HCT116 (cell line): ENCODE measurements around the gene TLR2. TPM values are rescaled to one million over a fixed set of nuclear protein-coding genes. Genes with fewer than 3 reads are reported as not detected.

Experiments
- ATAC-seq: fragments of 200-7000 bp; cut with Tn5 transposase; 2 replicates; pipeline ENCODE4 v1.9.1; 2020; ENCODE audit warnings: mild to moderate bottlenecking, moderate library complexity
- BruUV-seq: library from RNA; stranded (reverse); fragments of 400-500 nt; replicated peaks from 2 replicates; lab custom pipeline; 2021; lab: Mats Ljungman, UMichigan
- CTCF ChIA-PET: fragments of 300-600 bp; sonication (Branson Sonifier 250); formaldehyde crosslinking; loops from one replicate; lab custom pipeline; 2021; ENCODE audit warnings: antibody characterized with exemption; lab: Charles Lee
- POLR2A ChIA-PET: fragments of 300-600, 350-600 bp; sonication (Branson Sonifier 250); formaldehyde crosslinking; loops from one replicate; lab custom pipeline; 2021; ENCODE audit warnings: antibody characterized with exemption; lab: Charles Lee
- RAD21 ChIA-PET, 2 experiments: fragments of 300-600 bp; sonication (Branson Sonifier 250); formaldehyde crosslinking; loops; one replicate each; lab custom pipeline; 2023; ENCODE audit warnings: low total read pairs in 2 of 2; ENCODE audit not compliant: uncharacterized antibody in 2 of 2, unreplicated experiment in 2 of 2, low non-redundant PET in 1 of 2; lab: Charles Lee
- DNase-seq: peaks from one replicate; pipeline ENCODE4 v3.0.0-alpha.2; 2010; ENCODE audit warnings: low read depth, low spot score
- H2AFZ ChIP-seq: fragments of 200-600 bp; shearing (Covaris generic), sonication (generic); 2 replicates; pipeline ENCODE4 v1.6.1; 2017; ENCODE audit warnings: low read depth, mixed run types, mixed read lengths, antibody characterized with exemption, low read length; ENCODE audit not compliant: poor library complexity, severe bottlenecking
- H3K27ac ChIP-seq: 2 replicates; pipeline ENCODE4 v1.5.1; 2012; ENCODE audit warnings: low read depth, low read length
- H3K27me3 ChIP-seq: fragments of 200-600 bp; sonication (generic); 2 replicates; pipeline ENCODE4 v1.6.1; 2016; ENCODE audit warnings: mixed run types, low read length, mixed read lengths; ENCODE audit not compliant: insufficient read depth
- H3K36me3 ChIP-seq, 2 experiments: fragments of 200-500 bp in 1 of 2; fragments of 200-600 bp in 1 of 2; sonication (Bioruptor generic) in 1 of 2; sonication (generic) in 1 of 2; 2 replicates each; pipeline versions ENCODE4 v1.5.1 to v1.6.1; 2014 to 2016; ENCODE audit warnings: low read length in 2 of 2, inconsistent platforms in 1 of 2, mixed read lengths in 1 of 2, mixed run types in 1 of 2; ENCODE audit not compliant: insufficient read depth in 2 of 2, control insufficient read depth in 1 of 2
- H3K4me1 ChIP-seq, 2 experiments: fragments of 200-600 bp in 1 of 2; sonication (generic) in 1 of 2; 2 replicates each; pipeline versions ENCODE4 v1.5.1 to v1.6.1; 2012 to 2017; ENCODE audit warnings: low read length in 2 of 2, inconsistent platforms in 1 of 2, mild to moderate bottlenecking in 1 of 2, mixed read lengths in 1 of 2, mixed run types in 1 of 2, moderate library complexity in 1 of 2; ENCODE audit not compliant: insufficient read depth in 2 of 2, control insufficient read depth in 1 of 2
- H3K4me2 ChIP-seq: fragments of 200-600 bp; sonication (generic); 2 replicates; pipeline ENCODE4 v1.6.1; 2017; ENCODE audit warnings: mixed run types, low read length, mixed read lengths
- H3K4me3 ChIP-seq, 2 experiments: fragments of 200-600 bp in 1 of 2; sonication (generic) in 1 of 2; replicated peaks in 1 of 2; 2 replicates each; pipeline ENCODE4 v1.5.1; 2011 to 2016; ENCODE audit warnings: low read length in 2 of 2, control low read depth in 1 of 2, low read depth in 1 of 2, mild to moderate bottlenecking in 1 of 2, mixed read lengths in 1 of 2, mixed run types in 1 of 2
- H3K79me2 ChIP-seq: fragments of 200-600 bp; sonication (generic); 2 replicates; pipeline ENCODE4 v1.6.1; 2017; ENCODE audit warnings: mild to moderate bottlenecking, mixed run types, low read length, moderate library complexity, mixed read lengths; ENCODE audit not compliant: insufficient read depth
- H3K9ac ChIP-seq: fragments of 200-600 bp; sonication (generic); 2 replicates; pipeline ENCODE4 v1.6.1; 2016; ENCODE audit warnings: low read length, mixed read lengths
- H3K9me2 ChIP-seq: fragments of 200-600 bp; sonication (generic), shearing (Covaris generic); 2 replicates; pipeline ENCODE4 v1.6.1; 2017; ENCODE audit warnings: mixed run types, mild to moderate bottlenecking, moderate library complexity; ENCODE audit not compliant: insufficient read depth
- H3K9me3 ChIP-seq, 2 experiments: fragments of 200-500 bp in 1 of 2; fragments of 200-600 bp in 1 of 2; sonication (Bioruptor generic) in 1 of 2; sonication (generic) in 1 of 2; 2 replicates each; pipeline ENCODE4 v1.6.1; 2014 to 2017; ENCODE audit warnings: low read length in 2 of 2, mixed read lengths in 2 of 2, inconsistent platforms in 1 of 2, low read depth in 1 of 2, mild to moderate bottlenecking in 1 of 2, mixed run types in 1 of 2, moderate library complexity in 1 of 2; ENCODE audit not compliant: control insufficient read depth in 1 of 2, insufficient read depth in 1 of 2
- H4K20me1 ChIP-seq: fragments of 200-600 bp; sonication (generic), shearing (Covaris generic); 2 replicates; pipeline ENCODE4 v1.6.1; 2017; ENCODE audit warnings: mixed run types, mild to moderate bottlenecking, moderate library complexity; ENCODE audit not compliant: insufficient read depth
- CBX3 ChIP-seq: IDR thresholded peaks from 2 replicates; pipeline ENCODE4 v1.6.1; 2012; ENCODE audit warnings: low read depth
- CEBPB ChIP-seq: IDR thresholded peaks from 2 replicates; pipeline ENCODE4 v1.6.1; 2012; ENCODE audit warnings: low read depth
- EZH2 ChIP-seq: fragments of 200-600 bp; sonication (generic); IDR thresholded peaks from 2 replicates; pipeline ENCODE4 v1.6.1; 2017; ENCODE audit warnings: antibody characterized with exemption, mixed run types
- EZH2phosphoT487 ChIP-seq: fragments of 200-600 bp; IDR thresholded peaks from 2 replicates; pipeline ENCODE4 v1.6.1; 2018; ENCODE audit warnings: antibody characterized with exemption, borderline replicate concordance
- FOSL1 ChIP-seq: IDR thresholded peaks from 2 replicates; pipeline ENCODE4 v1.6.1; 2012; ENCODE audit warnings: low read depth
- JUND ChIP-seq: IDR thresholded peaks from 2 replicates; pipeline ENCODE4 v1.6.1; 2012
- MAX ChIP-seq: IDR thresholded peaks from 2 replicates; pipeline ENCODE4 v1.6.1; 2012
- POLR2A ChIP-seq: IDR thresholded peaks from 2 replicates; pipeline ENCODE4 v1.7.0; 2011; ENCODE audit warnings: borderline replicate concordance; ENCODE audit not compliant: insufficient read depth, insufficient read length; ENCODE audit errors: extremely low read depth
- POLR2AphosphoS5 ChIP-seq: IDR thresholded peaks from 2 replicates; pipeline ENCODE4 v1.6.1; 2011; ENCODE audit warnings: mild to moderate bottlenecking, low read depth, low read length, moderate library complexity
- SIN3A ChIP-seq: IDR thresholded peaks from 2 replicates; pipeline ENCODE4 v1.6.1; 2012; ENCODE audit warnings: low read depth
- SP1 ChIP-seq: IDR thresholded peaks from 2 replicates; pipeline ENCODE4 v1.6.1; 2012; ENCODE audit warnings: low read depth
- TCF7L2 ChIP-seq: IDR thresholded peaks from 2 replicates; pipeline ENCODE4 v1.7.0; 2011; ENCODE audit warnings: borderline replicate concordance, inconsistent platforms; ENCODE audit not compliant: insufficient read depth, insufficient read length; ENCODE audit errors: extremely low read depth
- YY1 ChIP-seq: IDR thresholded peaks from 2 replicates; pipeline ENCODE4 v1.6.1; 2011; ENCODE audit warnings: low read length, low read depth, moderate library complexity, mild to moderate bottlenecking; ENCODE audit not compliant: insufficient replicate concordance; ENCODE audit errors: extremely low read depth
- ZFX ChIP-seq: fragments of 450-650 bp; IDR thresholded peaks from 2 replicates; pipeline ENCODE4 v1.6.1; 2017
- ZNF274 ChIP-seq: fragments of 200-500 bp; sonication (Bioruptor generic); IDR thresholded peaks from 2 replicates; pipeline ENCODE4 v1.6.1; 2014; ENCODE audit warnings: mild to moderate bottlenecking, low read depth, low read length, inconsistent platforms
- intact Hi-C: fragments of 100-400 bp; cut with micrococcal nuclease; formaldehyde crosslinking; loops from 2 replicates; pipeline ENCODE4 v1.10.0; 2022
- total RNA-seq: library from RNA; stranded (reverse); gene quantifications from one replicate; pipeline ENCODE4 v1.2.1, GENCODE V29; 2021; ENCODE audit not compliant: unreplicated experiment

The TLR2 gene
- total RNA-seq, 1 experiment from 2014 or later: 0.12 TPM

- Histone ChIP-seq H3K27me3 (no peaks in the 10 kb centered on the region), H3K36me3 (no peaks in the 10 kb centered on the region), H3K9ac (no peak overlapping the region), H3K9me3 (no peaks in the 10 kb centered on the region), H3K4me3 (no peak overlapping the region), H3K27ac (no peak overlapping the region), H4K20me1 (no peaks in the 10 kb centered on the region), H3K4me2 (no peak overlapping the region), H2AFZ (no peak overlapping the region), H3K79me2 (no peaks in the 10 kb centered on the region), H3K4me1 (no peaks in the 10 kb centered on the region), H3K9me2 (no peaks in the 10 kb centered on the region)
- TF ChIP-seq ZNF274 (no peak), JUND (no peak), YY1 (no peak), TCF7L2 (no peak), MAX (no peak), CBX3 (no peak), POLR2AphosphoS5 (no peak), SP1 (no peak), SIN3A (no peak), ZFX (no peak), FOSL1 (no peak), EZH2 (no peak), EZH2phosphoT487 (no peak), POLR2A (no peak), CEBPB (no peak)
- RAD21 ChIA-PET: no interaction called here
- BruUV-seq: no TSS peak
- CTCF ChIA-PET: no interaction called here
- ATAC-seq (no peak), DNase-seq (no peak)
- intact Hi-C loops: no loop called here
- POLR2A ChIA-PET: no interaction called here
Measured at GRCh38 chr4:153655002-153655541, 29.0 kb upstream of the TLR2 start.
